ENCODE results near the gene TBC1D12. TPM values are rescaled to one million over a fixed set of nuclear protein-coding genes. Genes with fewer than 3 reads are reported as not detected.
A peak's percentile ranks its signal among the peaks of the same experiment; 100 is the strongest.

TBC1D12 gene
- total RNA-seq, 4 donors from 2014 or later: 16.9 to 26.6 (median 17.9) TPM

- Histone ChIP-seq H3K27me3 (no peaks in the 10 kb centered on the region), H3K36me3 (no peaks in the 10 kb centered on the region), H3K27ac (peak overlapping the region in 1 of 4 donors; percentile 36), H3K4me1 (peaks cover 0 to 32% (median 8%) of the 10 kb centered on the region in 3 donors), H3K9me3 (peaks cover 0 to 11% (median 0%) of the 10 kb centered on the region in 3 donors), H3K4me3 (no peak overlapping the region)
- TF ChIP-seq CTCF (IDR thresholded peaks at IDR 0.05) (no peak), POLR2A (IDR thresholded peaks at IDR 0.05) (no peak), POLR2AphosphoS5 (IDR thresholded peaks at IDR 0.05) (no peak), EP300 (IDR thresholded peaks at IDR 0.05) (no peak)
- ATAC-seq: no peak
- 86 to 89% methylated on average over 1 of the region's 1 CpG for WGBS, 2 donors (ENCODE audit: low coverage in 1 of 2)
Observed at GRCh38 chr10:94430701-94431100, 28.4 kb downstream of the TBC1D12 start.

DNA sequence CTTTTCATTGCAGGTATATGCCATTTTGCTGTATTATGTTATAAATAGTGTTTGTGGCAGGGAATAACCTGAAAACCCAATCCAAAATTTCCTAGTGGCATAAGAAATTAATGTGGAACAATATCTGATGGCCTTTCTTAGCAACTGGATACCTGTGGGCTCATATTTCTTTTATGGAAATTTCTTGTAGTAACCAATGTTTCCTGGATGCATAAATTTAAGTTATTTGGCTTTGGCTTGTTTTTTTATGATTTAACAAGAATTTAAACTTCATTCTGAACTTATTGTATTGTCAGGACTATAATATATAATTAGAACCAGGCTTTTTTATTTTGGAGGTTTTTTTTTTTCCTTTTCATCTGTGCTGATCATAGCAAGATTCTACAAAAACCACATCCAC, 30.1 kb downstream of the TBC1D12 start:
- H3K27me3 ChIP-seq: no peaks in the 10 kb centered on the region
- ATAC-seq: no peak
- TF ChIP-seq POLR2AphosphoS5 (IDR thresholded peaks at IDR 0.05) (no peak), EP300 (IDR thresholded peaks at IDR 0.05) (no peak), CTCF (IDR thresholded peaks at IDR 0.05) (no peak), POLR2A (IDR thresholded peaks at IDR 0.05) (no peak)
- peaks cover 0 to 10% (median 0%) of the 10 kb centered on the region in 3 donors for H3K9me3 ChIP-seq
- H3K4me1 ChIP-seq: peaks cover 0 to 32% (median 8%) of the 10 kb centered on the region in 3 donors
- H3K36me3 ChIP-seq: no peaks in the 10 kb centered on the region
- no peak overlapping the region for H3K4me3 ChIP-seq
- no peak overlapping the region for H3K27ac ChIP-seq

DNA sequence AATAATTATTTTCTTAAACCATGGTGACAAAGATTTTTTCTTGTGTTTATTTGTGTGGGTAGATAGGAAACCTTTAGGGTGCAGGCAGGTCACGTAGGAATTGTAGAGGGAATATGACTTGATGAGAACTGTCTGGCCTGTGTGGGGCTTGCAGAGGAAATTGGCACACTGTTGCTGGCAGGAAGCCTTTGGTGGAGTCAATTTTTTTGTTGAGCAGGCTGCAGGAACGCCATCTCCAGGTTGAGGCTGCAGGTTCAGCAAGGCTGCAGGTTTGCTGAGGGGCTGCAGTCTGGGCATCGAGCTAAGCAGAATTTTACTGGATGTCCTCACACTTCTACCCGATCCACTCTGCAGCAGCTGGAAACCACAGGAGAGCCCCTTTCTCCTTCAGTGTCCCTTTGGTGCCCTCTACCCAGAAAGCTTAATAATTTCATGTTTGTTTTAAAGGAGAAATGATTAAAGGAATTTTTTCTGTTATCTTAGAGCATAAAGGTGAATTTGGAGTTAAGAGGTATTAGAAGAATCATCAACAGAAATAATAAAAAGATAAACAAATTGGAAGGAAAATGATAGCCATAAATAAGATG, 37.0 kb downstream of the TBC1D12 start:
- TF ChIP-seq POLR2AphosphoS5 (IDR thresholded peaks at IDR 0.05) (no peak), EP300 (IDR thresholded peaks at IDR 0.05) (no peak), CTCF (IDR thresholded peaks at IDR 0.05) (peak in 1 of 4 experiments; percentile 14), POLR2A (IDR thresholded peaks at IDR 0.05) (no peak)
- no peak for ATAC-seq
- no peaks in the 10 kb centered on the region for H3K27me3 ChIP-seq
- no peak overlapping the region for H3K4me3 ChIP-seq
- H3K27ac ChIP-seq: no peak overlapping the region
- H3K36me3 ChIP-seq: peaks cover 0 to 8% of the 10 kb centered on the region in 2 donors
- H3K9me3 ChIP-seq: peaks cover 0 to 12% (median 0%) of the 10 kb centered on the region in 3 donors
- peaks cover 0 to 23% (median 0%) of the 10 kb centered on the region in 3 donors for H3K4me1 ChIP-seq
- WGBS, 2 donors (ENCODE audit: low coverage in 1 of 2): 14 to 25% methylated on average over 1 to 4 of the region's 4 CpGs

GRCh38 chr10:94440096-94440495, 37.8 kb downstream of the TBC1D12 start:
- H3K9me3 ChIP-seq: peaks cover 0 to 12% (median 0%) of the 10 kb centered on the region in 3 donors
- no peak for ATAC-seq
- H3K27ac ChIP-seq: no peak overlapping the region
- peaks cover 0 to 8% of the 10 kb centered on the region in 2 donors for H3K36me3 ChIP-seq
- TF ChIP-seq POLR2AphosphoS5 (IDR thresholded peaks at IDR 0.05) (no peak), EP300 (IDR thresholded peaks at IDR 0.05) (no peak), CTCF (IDR thresholded peaks at IDR 0.05) (no peak), POLR2A (IDR thresholded peaks at IDR 0.05) (no peak)
- H3K27me3 ChIP-seq: no peaks in the 10 kb centered on the region
- H3K4me3 ChIP-seq: no peak overlapping the region
- peaks cover 0 to 23% (median 0%) of the 10 kb centered on the region in 3 donors for H3K4me1 ChIP-seq

- H3K4me1 ChIP-seq: peaks cover 0 to 23% (median 0%) of the 10 kb centered on the region in 3 donors
- H3K27ac ChIP-seq: no peak overlapping the region
- WGBS, 2 donors (ENCODE audit: low coverage in 1 of 2): 26 to 67% methylated on average over 2 of the region's 2 CpGs
- TF ChIP-seq POLR2A (IDR thresholded peaks at IDR 0.05) (no peak), POLR2AphosphoS5 (IDR thresholded peaks at IDR 0.05) (no peak), EP300 (IDR thresholded peaks at IDR 0.05) (no peak), CTCF (IDR thresholded peaks at IDR 0.05) (no peak)
- ATAC-seq: no peak
- H3K27me3 ChIP-seq: no peaks in the 10 kb centered on the region
- H3K9me3 ChIP-seq: no peaks in the 10 kb centered on the region
- no peak overlapping the region for H3K4me3 ChIP-seq
- H3K36me3 ChIP-seq: peaks cover 0 to 8% of the 10 kb centered on the region in 2 donors
Observed at GRCh38 chr10:94443047-94443446, 40.7 kb downstream of the TBC1D12 start.

Data from gastroesophageal sphincter (tissue), 4 donors.